T-cell (primary cell): Measurements from ENCODE around the gene PNPO. TPM values are rescaled to one million over a fixed set of nuclear protein-coding genes. Genes with fewer than 3 reads are reported as not detected.

ENCODE experiments used
- ATAC-seq, 4 experiments: fragments of 200-7000 bp in 3 of 4; fragments of 150-1000 bp in 1 of 4; cut with Tn5 transposase; replicated peaks in 1 of 4; 1 replicate in 3 of 4; 2 replicates in 1 of 4; pipeline ENCODE4 v1.10.0; 2021; ENCODE audit warnings: moderate library complexity in 3 of 4, mild to moderate bottlenecking in 2 of 4, moderate number of reproducible peaks in 1 of 4
- CTCF ChIA-PET, 2 donors: fragments of 300-600 bp; sonication (Branson Sonifier 250); formaldehyde crosslinking; loops; one replicate each; lab custom pipeline; 2022; ENCODE audit warnings: antibody characterized with exemption in 2 of 2; lab: Charles Lee
- POLR2A ChIA-PET, 2 donors: fragments of 300-600 bp; sonication (Branson Sonifier 250); formaldehyde crosslinking; loops; one replicate each; lab custom pipeline; 2022; ENCODE audit warnings: antibody characterized with exemption in 2 of 2; lab: Charles Lee
- DNase-seq, 35 experiments: peaks; one replicate each; pipeline versions ENCODE4 v3.0.0 to v3.0.0-alpha.2; 2013 to 2023
- H3K27ac ChIP-seq: one replicate; pipeline ENCODE4 v1.5.1; 2013; ENCODE audit warnings: low read length
- H3K27me3 ChIP-seq, 2 experiments: replicated peaks in 1 of 2; 1 replicate in 1 of 2; 2 replicates in 1 of 2; pipeline versions ENCODE4 v1.6.1 to v1.7.0; 2013; ENCODE audit warnings: low read length in 1 of 2, mixed read lengths in 1 of 2; ENCODE audit not compliant: control insufficient read depth in 2 of 2, insufficient read depth in 2 of 2; ENCODE audit errors: extremely low read depth in 1 of 2
- H3K36me3 ChIP-seq, 2 donors: 1 replicate in 1 of 2; 2 replicates in 1 of 2; pipeline versions ENCODE4 v1.6.1 to v1.7.0; 2013; ENCODE audit warnings: low read length in 1 of 2; ENCODE audit not compliant: control insufficient read depth in 2 of 2, insufficient read depth in 1 of 2; ENCODE audit errors: extremely low read depth in 1 of 2
- H3K4me1 ChIP-seq, 2 experiments: 1 replicate in 1 of 2; 2 replicates in 1 of 2; pipeline versions ENCODE4 v1.6.1 to v1.7.0; 2013; ENCODE audit warnings: low read length in 2 of 2, mixed read lengths in 1 of 2; ENCODE audit not compliant: insufficient read depth in 2 of 2, control insufficient read depth in 1 of 2; ENCODE audit errors: extremely low read depth in 1 of 2
- H3K4me3 ChIP-seq, 2 donors: 1 replicate in 1 of 2; 2 replicates in 1 of 2; pipeline versions ENCODE4 v1.5.1 to v1.7.0; 2013; ENCODE audit warnings: mild to moderate bottlenecking in 2 of 2, low read length in 1 of 2, moderate library complexity in 1 of 2; ENCODE audit not compliant: control insufficient read depth in 1 of 2; ENCODE audit errors: extremely low read depth in 1 of 2
- H3K9me3 ChIP-seq: 2 replicates; pipeline ENCODE4 v1.7.0; 2013
- H3K27ac Mint-ChIP-seq, 2 donors: one replicate each; pipeline ENCODE4 v1.8.0; 2020 to 2021; ENCODE audit warnings: mild to moderate bottlenecking in 2 of 2, mixed read lengths in 2 of 2
- H3K27me3 Mint-ChIP-seq, 2 donors: one replicate each; pipeline ENCODE4 v1.8.0; 2021 to 2022; ENCODE audit warnings: mixed read lengths in 2 of 2
- H3K36me3 Mint-ChIP-seq: one replicate; pipeline ENCODE4 v1.8.0; 2021; ENCODE audit warnings: mixed read lengths
- H3K4me1 Mint-ChIP-seq, 3 donors: one replicate each; pipeline ENCODE4 v1.8.0; 2020 to 2022; ENCODE audit warnings: mixed read lengths in 3 of 3, mild to moderate bottlenecking in 1 of 3
- H3K4me3 Mint-ChIP-seq, 3 donors: one replicate each; pipeline ENCODE4 v1.8.0; 2020 to 2022; ENCODE audit warnings: mild to moderate bottlenecking in 3 of 3, mixed read lengths in 3 of 3, moderate library complexity in 3 of 3
- H3K9me3 Mint-ChIP-seq, 3 donors: one replicate each; pipeline ENCODE4 v1.8.0; 2020 to 2022; ENCODE audit warnings: mixed read lengths in 3 of 3
- WGBS: methylation state at CpG from one replicate; pipeline ENCODE4 v1.1.5; 2013; ENCODE audit warnings: missing lambda C conversion rate; ENCODE audit not compliant: insufficient coverage; 5-methylcytosine and 5-hydroxymethylcytosine counted together
- total RNA-seq, 35 experiments: library from RNA in 6 of 35; stranded (reverse) in 6 of 35; fragments of 120-200 nt in 1 of 35; gene quantifications; one replicate each; pipeline versions ENCODE4 v1.2.1 to v1.2.4 and lab custom pipeline; 2013 to 2026

PNPO gene
- total RNA-seq, 5 donors from 2014 or later (not counting 1 experiment from before 2014, with no cell fraction given): 10.3 to 18.5 (median 15.7) TPM

- Mint-ChIP-seq H3K36me3 (no peaks in the 10 kb centered on the region), H3K9me3 (no peaks in the 10 kb centered on the region), H3K4me3 (no peak overlapping the region), H3K27me3 (no peaks in the 10 kb centered on the region), H3K4me1 (no peaks in the 10 kb centered on the region), H3K27ac (no peak overlapping the region)
- peaks cover 0 to 3% of the 10 kb centered on the region in 2 donors for H3K36me3 ChIP-seq
- DNase-seq: no peak
- H3K27ac ChIP-seq: no peak overlapping the region
- ChIA-PET POLR2A (no interaction called here), CTCF (interaction anchor here in 1 of 2 donors (0.5 to 1.3 kb wide), 2 partner anchors 9 to 718 kb away, joined by 3 read pairs; no protein-coding TSS in a partner anchor)
- H3K4me1 ChIP-seq: no peaks in the 10 kb centered on the region
- H3K4me3 ChIP-seq: no peak overlapping the region
- no peaks in the 10 kb centered on the region for H3K9me3 ChIP-seq
- 80% methylated on average over 4 of the region's 4 CpGs for WGBS
- ATAC-seq: no peak
- H3K27me3 ChIP-seq: peaks cover 0 to 3% of the 10 kb centered on the region in 2 experiments
These were observed 15.6 kb downstream of the PNPO start for GRCh38 chr17:47956791-47957590.

- 77% methylated on average over 10 of the region's 16 CpGs for WGBS
These were observed 16.5 kb downstream of the PNPO start, which contains the start of gene PRR15L for GRCh38 chr17:47957591-47958490. PRR15L (minus strand) TSS chr17:47957883; CDS start chr17:47953234, 4,649 bp downstream.

GRCh38 chr17:47959825-47960655 is 18.7 kb downstream of the PNPO start:
- peaks cover 0 to 3% of the 10 kb centered on the region in 2 experiments for H3K27me3 ChIP-seq
- H3K27ac Mint-ChIP-seq: no peak overlapping the region
- H3K36me3 Mint-ChIP-seq: no peaks in the 10 kb centered on the region
- no peaks in the 10 kb centered on the region for H3K36me3 ChIP-seq
- no peak overlapping the region for H3K4me3 Mint-ChIP-seq
- no peak overlapping the region for H3K4me3 ChIP-seq
- no peaks in the 10 kb centered on the region for H3K9me3 Mint-ChIP-seq
- H3K9me3 ChIP-seq: no peaks in the 10 kb centered on the region
- H3K27ac ChIP-seq: no peak overlapping the region
- no peaks in the 10 kb centered on the region for H3K4me1 Mint-ChIP-seq
- ChIA-PET POLR2A (no interaction called here), CTCF (interaction anchor here (1.3 to 2.0 kb wide), 2 partner anchors 10 to 12 kb away, joined by 3 to 8 read pairs; no protein-coding TSS in a partner anchor)
- no peak for ATAC-seq
- H3K27me3 Mint-ChIP-seq: no peaks in the 10 kb centered on the region
- no peaks in the 10 kb centered on the region for H3K4me1 ChIP-seq
- no peak for DNase-seq
- 77% methylated on average over 4 of the region's 8 CpGs for WGBS

More at GRCh38 chr17:47957591-47958490, 16.5 kb downstream of the PNPO start, which contains the start of gene PRR15L:
- H3K4me3 ChIP-seq: no peak within 1 kb of the TSS
- H3K27me3 ChIP-seq: peaks cover 0 to 3% of the 10 kb centered on the region in 2 experiments
- H3K4me1 ChIP-seq: no peaks in the 10 kb centered on the region
- ATAC-seq (no peak), DNase-seq (no peak)
- no peak within 1 kb of the TSS for H3K4me3 Mint-ChIP-seq
- no peaks in the 10 kb centered on the region for H3K4me1 Mint-ChIP-seq
- POLR2A ChIA-PET: no interaction called here
- no peaks in the 10 kb centered on the region for H3K27me3 Mint-ChIP-seq
- H3K27ac Mint-ChIP-seq: no peak within 1 kb of the TSS
- H3K9me3 Mint-ChIP-seq: no peaks in the 10 kb centered on the region
- no peak within 1 kb of the TSS for H3K27ac ChIP-seq
- CTCF ChIA-PET: interaction anchor here in 1 of 2 donors (0.5 to 1.3 kb wide), 2 partner anchors 10 to 717 kb away, joined by 3 read pairs; no protein-coding TSS in a partner anchor
- peaks cover 0 to 3% of the 10 kb centered on the region in 2 donors for H3K36me3 ChIP-seq
- no peaks in the 10 kb centered on the region for H3K9me3 ChIP-seq
- no peaks in the 10 kb centered on the region for H3K36me3 Mint-ChIP-seq

GRCh38 chr17:47961406-47961805 is 20.0 kb downstream of the PNPO start:
- ATAC-seq (no peak), DNase-seq (no peak)
- H3K27me3 Mint-ChIP-seq: no peaks in the 10 kb centered on the region
- Histone ChIP-seq H3K27ac (no peak overlapping the region), H3K4me3 (no peak overlapping the region), H3K4me1 (no peaks in the 10 kb centered on the region), H3K27me3 (peaks cover 0 to 3% of the 10 kb centered on the region in 2 experiments), H3K36me3 (no peaks in the 10 kb centered on the region), H3K9me3 (no peaks in the 10 kb centered on the region)
- H3K27ac Mint-ChIP-seq: no peak overlapping the region
- no peaks in the 10 kb centered on the region for H3K9me3 Mint-ChIP-seq
- POLR2A ChIA-PET: no interaction called here
- CTCF ChIA-PET: no interaction called here
- 69% methylated on average over 4 of the region's 6 CpGs for WGBS
- H3K4me3 Mint-ChIP-seq: no peak overlapping the region
- no peaks in the 10 kb centered on the region for H3K4me1 Mint-ChIP-seq
- H3K36me3 Mint-ChIP-seq: no peaks in the 10 kb centered on the region

DNA sequence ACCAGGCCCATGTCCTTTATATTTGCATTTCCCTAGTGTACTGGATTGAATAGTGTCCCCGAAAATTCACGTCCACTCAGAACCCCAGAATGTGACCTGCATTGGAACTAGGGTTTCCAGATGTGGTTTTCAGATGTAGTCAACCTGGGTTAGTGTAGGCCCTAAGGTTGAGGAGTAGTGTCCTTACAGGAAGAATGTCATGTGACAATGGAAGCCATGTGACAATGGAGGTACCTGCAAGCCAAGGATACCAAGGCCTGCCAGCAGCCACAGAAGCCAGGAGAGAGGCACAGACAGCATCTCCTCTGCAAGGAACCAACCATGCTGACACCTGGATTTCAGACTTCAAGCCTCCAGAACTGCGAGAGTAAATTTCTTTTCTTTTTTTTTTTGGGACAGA is 21.5 kb downstream of the PNPO start:
- DNase-seq (no peak), ATAC-seq (no peak)
- no peaks in the 10 kb centered on the region for H3K4me1 ChIP-seq
- Mint-ChIP-seq H3K36me3 (no peaks in the 10 kb centered on the region), H3K4me3 (no peak overlapping the region), H3K9me3 (no peaks in the 10 kb centered on the region), H3K4me1 (no peaks in the 10 kb centered on the region), H3K27ac (no peak overlapping the region), H3K27me3 (no peaks in the 10 kb centered on the region)
- 88% methylated on average over 1 of the region's 3 CpGs for WGBS
- H3K27me3 ChIP-seq: peaks cover 0 to 5% of the 10 kb centered on the region in 2 experiments
- H3K9me3 ChIP-seq: no peaks in the 10 kb centered on the region
- no peaks in the 10 kb centered on the region for H3K36me3 ChIP-seq
- H3K4me3 ChIP-seq: no peak overlapping the region
- H3K27ac ChIP-seq: no peak overlapping the region
- CTCF ChIA-PET: no interaction called here
- POLR2A ChIA-PET: no interaction called here
